OCI-LY1 (cell line): ENCODE results near the gene CNTNAP2.

Source experiments
- CTCF ChIP-seq: fragments of 200-600 bp; sonication (generic), shearing (Covaris generic); IDR thresholded peaks from 2 replicates; pipeline ENCODE4 v1.5.1; 2017; ENCODE audit warnings: mild to moderate bottlenecking, antibody characterized with exemption, low read length, moderate library complexity, mixed read lengths
- EZH2 ChIP-seq: fragments of 200-600 bp; sonication (generic), shearing (Covaris generic); IDR thresholded peaks from 2 replicates; pipeline ENCODE4 v1.8.0; 2017; ENCODE audit warnings: borderline replicate concordance, mixed run types, mild to moderate bottlenecking, antibody characterized with exemption, low read length, moderate library complexity, mixed read lengths

GRCh38 chr7:146544748-146545147, 428.1 kb downstream of the CNTNAP2 start:
- TF ChIP-seq CTCF (no peak), EZH2 (no peak)
